Effector CD4-positive, alpha-beta T cell (primary cell): ENCODE results near the gene TREML1.

Source experiments
- DNase-seq: peaks from one replicate; pipeline ENCODE4 v3.0.0-alpha.2; 2020

The TREML1 gene

DNA sequence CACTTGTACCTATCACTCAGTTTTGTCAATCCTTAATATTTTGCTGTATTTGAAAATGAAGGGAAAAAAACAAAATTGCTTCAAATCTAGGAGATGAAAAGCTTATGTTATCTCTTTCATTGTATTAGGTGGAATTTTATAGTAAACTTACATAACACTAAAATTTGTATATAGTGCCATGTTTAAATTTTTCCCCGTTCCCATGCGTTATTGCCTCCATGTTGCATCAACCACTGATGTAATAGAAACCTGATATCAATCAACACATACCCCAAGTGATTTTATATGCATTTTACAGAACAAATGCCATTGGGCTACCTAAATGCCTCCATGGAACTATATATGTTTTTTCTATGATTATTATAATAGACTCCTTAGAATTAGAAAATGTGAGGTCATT lies 23.5 kb upstream of the TREML1 start:
- no peak for DNase-seq

DNA sequence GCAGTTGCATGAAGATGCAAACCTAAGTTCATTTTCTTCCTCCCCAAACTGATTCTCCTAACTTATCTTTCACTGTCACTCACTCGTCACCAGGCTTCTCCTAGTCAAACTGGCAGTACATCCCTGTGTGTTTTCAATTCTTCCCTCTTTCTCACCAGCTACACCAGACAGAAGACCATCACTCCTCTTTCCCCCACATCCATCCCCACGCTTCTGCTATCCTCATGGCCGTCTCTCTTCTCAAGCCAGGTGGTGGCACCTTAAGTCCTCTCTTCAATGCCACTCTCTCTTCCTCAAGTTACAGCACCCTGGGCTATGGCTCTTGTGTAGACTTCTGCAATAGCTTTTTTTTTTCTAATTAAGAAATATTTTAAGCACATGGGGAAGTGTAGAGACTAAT lies 23.1 kb upstream of the TREML1 start:
- DNase-seq, result no peak

DNA sequence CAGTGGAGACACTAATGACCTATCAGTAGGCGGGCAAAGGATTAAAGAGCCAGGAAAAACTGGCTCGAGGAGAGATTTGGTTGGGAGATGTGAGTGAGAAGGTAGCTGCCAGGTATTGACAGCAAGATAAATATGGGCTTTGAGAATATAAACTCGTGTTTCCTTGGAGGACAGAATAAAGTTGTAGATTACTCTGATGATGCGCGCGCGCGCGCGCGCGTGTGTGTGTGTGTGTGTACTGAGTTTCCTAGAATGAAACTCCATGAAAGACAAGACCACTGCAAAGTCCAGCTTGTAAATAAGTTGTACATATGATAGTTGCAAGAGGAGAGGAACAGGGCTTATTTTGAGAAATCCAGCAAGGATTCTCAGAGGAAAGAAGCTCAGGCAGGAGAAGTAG lies 22.0 kb upstream of the TREML1 start:
- no peak for DNase-seq

DNA sequence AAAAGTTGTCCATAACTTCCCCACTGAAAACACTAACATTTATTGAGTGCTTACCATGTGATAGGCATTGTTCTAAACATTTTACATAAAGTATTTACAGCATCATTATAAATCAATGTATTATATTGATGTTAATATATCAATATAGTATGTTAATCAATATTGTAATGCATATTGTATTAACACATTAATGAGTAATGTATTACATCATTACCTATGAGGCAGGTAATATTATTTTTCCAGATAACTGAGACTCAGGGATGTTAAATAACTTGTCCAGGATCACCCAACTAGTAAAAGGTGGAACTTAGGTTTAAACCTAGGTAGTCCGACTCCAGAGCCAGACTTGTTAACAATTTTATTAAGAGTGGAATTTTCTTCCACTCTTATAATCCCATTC lies 20.9 kb upstream of the TREML1 start:
- DNase-seq, result no peak

DNA sequence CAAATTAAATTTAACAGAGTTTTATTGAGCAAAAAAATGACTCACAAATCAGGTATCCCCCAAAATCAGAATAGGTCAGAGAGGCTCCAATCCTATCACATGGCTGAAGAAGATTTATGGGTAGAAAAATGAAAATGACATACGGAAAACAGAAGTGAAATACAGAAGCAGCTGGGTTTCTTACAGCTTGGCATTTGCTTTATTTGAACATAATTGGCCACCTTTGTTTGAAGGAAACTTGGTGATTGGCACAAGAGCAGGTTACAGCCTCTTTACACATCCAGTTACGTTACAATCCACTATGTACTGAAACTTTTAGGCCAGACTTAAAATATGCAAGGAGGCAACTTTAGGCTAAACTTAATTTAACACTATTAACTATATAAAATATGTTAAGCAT lies 20.5 kb upstream of the TREML1 start:
- no peak for DNase-seq

DNA sequence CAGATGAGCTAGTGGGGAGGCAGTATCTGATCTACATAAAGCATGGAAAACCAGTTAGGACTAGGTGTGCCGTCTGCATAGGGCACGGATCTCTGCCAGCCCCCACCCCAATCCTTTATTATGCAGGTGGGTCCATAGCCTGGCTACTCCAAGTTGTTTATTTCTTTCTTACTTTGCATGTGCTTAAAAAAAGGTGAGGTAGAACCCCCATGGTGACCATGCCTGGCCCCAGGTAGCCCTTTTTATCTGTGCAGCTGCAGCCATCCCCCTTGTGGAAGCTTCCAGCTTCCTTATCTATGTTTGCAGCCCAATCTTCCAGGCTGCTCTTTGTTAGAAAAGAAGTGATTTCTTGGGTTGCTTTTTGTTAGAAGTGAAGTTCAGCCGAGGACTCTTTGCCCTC lies 17.8 kb upstream of the TREML1 start:
- DNase-seq, result no peak

DNA sequence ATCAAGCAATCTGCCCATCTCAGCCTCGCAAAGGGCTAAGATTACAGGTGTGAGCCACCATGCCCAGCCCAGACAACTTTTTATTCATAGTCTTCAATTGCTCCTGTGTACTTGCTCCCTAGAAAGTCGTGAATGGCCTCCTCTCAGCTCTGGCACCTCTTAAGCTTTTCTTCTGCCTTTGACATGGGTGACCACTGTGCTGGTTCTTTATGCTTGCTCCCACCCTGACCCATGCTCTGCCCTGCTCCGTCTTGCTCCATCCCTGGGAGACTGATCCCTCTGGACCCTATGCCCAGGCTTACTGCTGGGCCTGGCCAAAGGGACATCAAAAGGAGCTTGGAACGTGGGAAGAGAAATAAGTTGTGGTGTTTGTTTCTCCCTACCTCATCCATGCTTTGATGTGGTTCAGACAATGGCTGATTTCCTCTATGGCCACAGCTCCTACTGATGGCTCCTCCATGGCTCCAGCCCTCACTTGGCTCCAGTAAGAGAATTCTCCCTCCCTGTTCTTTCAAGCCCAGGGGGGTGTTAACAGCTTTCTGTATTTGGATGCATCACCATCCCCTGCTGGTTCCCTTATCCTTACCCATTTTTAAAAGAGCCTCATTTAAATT lies 16.5 kb upstream of the TREML1 start:
- no peak for DNase-seq

DNA sequence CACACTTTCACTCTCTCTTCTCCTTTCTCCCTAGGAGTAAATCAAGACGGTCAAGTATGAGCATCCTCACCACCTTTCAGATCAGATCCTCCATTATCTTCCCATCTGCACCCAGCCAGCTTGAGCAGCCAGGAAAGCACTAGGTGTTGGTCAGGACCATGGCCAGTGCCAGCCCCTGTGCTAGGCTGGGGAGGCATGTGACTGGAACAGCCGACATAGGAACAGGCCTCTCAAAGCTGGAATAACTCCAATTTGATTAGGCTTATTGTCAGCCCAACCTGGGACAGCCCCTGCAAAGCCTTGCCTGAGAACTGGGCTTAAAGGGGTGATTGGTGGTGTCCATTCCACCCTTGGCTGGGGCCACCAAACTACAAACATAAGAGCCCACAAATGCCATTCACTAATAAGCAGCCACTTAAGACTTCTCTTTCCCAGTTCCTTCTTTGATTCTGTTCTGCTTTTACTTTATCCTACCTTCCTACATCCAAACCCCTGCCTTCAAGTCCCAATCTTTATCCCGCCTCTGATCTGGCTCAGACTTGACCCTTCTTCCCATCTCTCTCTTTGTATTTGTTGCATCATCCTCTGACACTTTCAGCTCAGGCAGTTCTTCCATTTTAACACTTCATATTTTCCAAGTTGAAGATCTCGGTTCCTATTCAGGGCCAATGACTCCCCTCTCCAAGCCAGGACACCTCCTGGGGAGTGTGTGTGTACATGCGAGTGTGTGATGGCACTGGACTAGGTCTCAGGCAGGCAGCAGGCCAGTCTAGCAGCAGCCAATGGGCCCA lies 13.2 kb upstream of the TREML1 start:
- DNase-seq, result no peak

DNA sequence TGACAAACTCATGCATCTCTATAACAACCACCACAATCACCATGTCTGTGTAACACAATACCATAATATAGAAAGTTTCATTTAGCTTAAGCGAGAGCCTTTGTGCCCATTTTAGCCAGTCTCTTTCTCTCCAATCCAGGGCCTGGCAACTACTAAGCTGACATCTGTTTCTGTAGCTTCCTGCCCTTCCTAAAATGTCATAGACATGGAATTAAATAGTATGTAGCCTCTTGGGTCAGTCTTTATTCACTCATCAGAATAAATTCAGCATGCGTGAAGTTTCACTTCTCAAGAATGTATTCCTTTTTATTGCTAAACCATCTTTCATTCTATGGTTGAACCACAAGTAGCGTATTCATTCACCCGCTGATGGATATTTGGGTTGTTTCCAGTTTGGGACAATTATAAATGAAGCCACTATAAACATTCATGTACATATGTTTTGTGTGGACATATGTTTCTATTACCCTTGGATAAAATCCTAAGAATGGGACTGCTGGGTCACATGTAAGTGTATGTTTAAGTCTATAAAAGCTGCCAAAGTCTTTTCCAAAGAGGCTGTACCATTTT lies 10.5 kb upstream of the TREML1 start:
- DNase-seq, result no peak

DNA sequence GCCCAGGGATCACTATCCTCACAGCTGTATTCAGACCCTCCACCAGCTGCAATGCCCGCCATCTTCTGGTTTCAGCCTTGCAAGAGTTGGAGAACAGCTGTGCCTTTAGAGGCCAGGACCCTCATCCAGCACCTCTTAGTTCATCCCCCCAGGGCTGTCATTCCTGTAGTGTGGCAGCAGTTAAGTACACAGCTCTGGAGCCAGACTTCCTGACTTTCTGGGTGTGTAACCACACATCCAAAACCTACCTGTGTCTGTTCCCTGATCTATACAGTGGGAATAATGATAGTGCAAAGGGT lies 9.2 kb upstream of the TREML1 start:
- no peak for DNase-seq

DNA sequence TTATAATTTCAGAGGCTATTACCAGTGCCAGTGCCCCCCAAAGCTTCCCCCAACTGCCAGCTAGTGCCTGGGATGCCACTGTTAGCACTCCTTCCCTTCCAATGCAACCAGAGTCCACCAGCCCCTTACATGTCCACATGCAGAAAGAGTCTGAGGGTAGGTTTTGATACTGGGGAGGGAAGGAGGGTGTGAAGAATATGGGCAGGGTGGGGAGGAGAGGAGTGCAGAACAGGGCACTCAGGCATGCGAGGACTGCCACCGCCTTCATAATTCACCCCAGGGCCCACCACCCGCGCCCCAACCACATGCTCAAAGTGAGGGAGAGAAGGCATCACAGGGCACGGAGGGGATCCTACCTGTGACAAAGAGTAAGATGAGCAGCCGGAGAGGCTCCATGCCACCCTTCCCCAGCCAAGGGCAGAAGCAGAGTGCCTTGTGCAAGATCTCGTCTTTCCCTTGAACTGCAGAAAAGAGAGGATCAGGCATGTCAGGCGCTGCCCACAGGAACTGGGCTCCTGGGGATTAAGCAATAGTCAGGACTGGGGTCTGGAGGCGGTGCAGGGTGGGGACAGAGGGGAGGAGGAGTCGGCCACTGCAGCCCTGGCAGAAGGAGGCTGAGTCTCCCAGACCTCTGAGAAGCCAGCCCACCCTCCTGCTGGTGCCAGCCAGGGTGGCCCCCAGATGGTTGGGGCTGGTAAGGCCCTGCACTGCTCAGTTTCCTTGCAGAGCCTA lies 8.7 kb upstream of the TREML1 start, which contains the start of gene TREM2:
Gene TREM2, minus strand, starts transcription at position 430 of the 732 bp plus-strand sequence. Its CDS starts 34 bp downstream, at position 396.
- DNase-seq, result no peak

DNA sequence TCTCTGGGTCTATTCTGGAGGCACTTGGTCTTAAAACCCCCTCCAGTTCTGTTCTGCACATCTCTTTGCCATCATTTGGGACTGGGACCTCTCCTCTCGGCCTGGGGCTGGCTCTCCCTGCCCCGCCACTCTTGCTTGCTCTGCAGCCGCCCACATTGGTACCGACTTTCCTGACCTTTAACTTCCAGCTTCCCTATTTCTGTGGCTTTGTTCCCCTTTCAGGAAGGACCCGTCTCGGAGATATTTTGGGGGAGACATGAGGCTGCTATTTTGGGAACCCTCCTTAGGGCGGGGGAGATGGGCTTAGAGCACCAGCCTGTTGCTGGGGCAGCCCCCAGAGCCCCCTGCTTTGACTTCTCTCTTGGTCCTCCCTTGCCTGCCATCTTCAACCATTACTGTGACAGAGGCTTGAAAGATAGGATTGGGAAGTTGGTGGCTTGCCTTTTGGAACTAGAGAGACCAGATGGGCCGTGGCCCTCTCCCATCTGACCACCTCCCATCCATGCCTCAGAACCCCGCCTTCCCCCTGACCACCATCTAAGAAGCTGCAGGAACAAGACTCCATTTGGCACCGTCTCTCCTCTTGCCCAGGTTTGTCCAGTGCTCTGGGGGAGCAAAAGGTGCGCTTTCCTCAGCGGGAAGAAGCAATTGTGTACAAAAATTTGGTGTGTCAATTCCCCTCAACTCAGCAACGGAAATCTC lies 7.9 kb upstream of the TREML1 start:
- no peak for DNase-seq

DNA sequence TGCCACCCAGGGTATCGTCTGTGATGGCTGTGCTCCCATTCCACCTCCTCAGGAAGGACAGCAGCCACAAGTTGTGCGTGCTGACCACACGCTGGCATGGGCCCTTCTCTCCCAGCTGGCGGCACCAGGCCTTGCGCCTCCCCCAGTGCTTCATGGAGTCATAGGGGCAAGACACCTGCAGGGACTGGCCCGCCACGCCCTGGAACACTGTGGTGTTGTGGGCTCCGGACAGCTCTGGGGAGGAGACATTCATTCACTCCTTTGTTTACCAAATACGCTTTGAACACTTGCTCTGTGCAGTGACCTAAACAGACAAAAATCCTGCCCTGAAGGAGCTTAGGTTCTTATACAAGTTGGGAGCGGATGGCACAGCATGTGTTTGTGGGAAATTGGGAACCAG lies 7.2 kb upstream of the TREML1 start:
- no peak for DNase-seq

DNA sequence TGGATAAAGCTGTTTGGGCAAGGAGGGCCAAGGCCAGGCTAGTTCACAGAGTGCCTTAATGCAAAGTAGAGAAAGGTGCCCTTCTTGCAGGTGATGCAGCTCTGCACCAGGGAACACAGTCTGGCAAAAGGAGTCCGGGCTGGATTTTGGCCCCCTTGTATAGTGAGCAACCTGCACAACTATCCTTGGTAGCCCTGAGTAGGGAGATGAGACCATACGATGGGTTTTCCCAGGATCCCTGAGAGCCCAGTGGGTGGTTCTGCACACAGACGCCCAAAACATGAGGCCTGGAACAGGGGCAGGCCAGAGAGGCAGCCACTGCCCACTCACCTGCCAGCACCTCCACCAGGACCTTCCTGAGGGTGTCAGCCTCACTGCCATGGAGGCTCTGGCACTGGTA lies 6.8 kb upstream of the TREML1 start:
- DNase-seq, result no peak

DNA sequence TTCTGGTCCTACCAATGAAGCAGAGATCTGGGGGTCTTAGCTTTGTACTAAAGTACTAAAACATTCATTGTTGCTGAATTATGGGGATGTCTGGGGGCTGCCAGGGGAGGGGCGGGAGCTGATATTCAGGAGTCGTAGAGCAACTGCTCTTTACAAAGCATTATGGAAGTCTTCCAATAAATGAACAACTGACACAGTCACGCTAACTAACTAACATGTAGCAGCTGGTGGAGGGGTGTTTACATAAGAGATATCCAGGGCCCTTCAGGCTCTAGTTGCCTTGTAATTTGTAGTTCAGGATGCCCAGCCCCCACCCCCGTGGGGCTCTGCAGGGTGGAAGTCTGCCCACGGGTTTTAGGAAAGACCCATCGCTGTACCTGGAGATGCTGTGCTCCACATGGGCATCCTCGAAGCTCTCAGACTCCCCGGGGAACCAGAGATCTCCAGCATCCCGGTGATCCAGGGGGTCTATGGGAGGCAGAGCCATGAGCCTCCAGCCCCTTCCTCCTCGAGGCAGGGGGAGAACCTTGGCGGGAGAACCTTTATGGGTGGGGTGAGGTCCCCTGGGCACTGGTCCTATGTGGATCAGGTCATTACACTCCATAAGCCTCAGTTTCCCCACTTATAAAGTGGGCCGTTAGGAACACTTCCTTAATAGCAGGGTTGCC lies 5.4 kb upstream of the TREML1 start:
- DNase-seq, result no peak

DNA sequence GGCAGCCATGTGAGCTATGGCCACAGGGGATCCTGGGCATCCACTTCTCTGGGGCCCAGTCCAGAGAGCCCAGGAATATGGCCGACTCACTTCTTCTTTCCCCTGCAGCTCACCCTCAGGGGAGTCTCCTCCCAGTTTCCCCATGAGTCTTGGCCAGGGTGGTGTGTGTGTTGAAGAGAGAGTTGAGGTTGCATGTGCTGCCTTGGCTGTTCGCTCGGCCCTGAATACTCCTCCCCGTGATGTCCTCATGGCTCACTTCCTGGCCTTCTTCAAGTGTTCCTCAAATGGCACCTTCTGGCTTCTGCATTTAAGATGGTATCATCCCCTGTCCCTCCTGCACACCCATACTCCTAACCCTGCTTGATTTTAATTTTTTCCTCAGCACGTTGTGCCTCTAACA lies 3.2 kb upstream of the TREML1 start:
- no peak for DNase-seq

DNA sequence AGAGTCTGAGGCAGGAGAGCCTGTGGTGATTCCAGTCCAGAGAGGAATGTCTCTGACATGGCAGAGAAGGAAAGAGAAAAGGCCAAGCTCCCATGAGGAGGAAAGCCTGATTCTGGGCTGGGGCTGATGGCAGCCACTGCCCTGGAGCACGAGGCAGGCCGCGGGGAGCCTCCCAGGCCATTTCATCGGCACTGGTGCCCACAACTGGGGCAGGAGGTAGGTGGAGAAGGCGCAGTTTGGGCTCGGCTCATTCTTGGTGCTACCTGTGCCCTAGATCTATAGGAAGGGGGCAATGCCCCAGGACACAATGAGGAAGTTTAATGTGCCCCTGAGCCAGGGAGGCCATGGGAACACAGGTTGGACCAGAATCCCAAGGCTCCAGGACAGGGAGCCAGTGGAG lies 2.6 kb upstream of the TREML1 start:
- no peak for DNase-seq

DNA sequence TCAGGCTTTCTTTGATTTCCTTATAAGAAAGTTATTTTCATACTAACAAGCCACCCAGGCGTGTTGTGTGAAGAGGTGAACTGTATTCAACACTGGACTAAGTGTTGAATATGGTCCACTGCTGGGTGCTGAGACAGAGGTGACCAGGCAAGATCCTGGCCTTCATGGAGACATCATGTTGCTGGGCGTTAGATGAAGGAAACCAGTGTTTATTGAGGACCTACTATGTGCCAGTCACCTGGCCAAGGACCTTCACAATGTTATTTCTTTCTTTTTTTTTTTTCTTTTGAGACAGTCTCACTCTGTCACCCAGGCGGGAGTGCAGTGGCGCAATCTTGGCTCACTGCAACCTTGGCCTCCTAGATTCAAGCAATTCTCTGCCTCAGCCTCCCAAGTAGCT lies 1.9 kb upstream of the TREML1 start:
- DNase-seq, result no peak

DNA sequence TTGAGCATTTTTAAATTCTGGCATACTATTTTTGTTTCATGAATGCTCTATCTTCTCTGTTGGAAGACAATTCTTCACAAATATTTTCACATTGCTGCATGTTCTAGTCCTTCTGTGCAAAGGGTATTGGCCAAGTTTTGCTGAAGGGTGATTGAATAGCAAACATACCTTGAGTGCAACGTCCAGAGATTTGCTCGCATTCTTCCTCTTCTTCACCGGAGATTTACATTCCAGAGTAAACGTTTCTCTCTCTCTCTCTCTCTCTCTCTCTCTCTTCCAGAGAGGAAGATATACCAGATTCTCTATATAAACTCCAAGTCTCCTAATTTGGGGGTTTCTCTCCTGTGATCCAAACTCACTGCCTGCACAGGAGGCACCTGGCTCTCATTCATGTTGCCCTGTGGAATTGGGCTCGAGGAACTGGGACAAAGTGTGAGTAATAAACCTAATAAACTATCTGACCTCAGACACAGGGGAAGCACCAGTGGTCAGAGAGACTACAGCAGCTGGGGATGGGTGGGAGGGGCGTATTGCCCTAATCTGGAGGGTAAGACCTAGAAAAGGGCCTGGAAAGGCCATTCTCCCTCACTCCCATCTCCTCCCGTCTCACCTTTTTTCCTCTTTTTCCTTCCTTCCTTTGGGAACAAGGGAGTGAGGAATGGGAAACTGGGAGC lies 1.1 kb upstream of the TREML1 start:
- DNase-seq, result no peak

DNA sequence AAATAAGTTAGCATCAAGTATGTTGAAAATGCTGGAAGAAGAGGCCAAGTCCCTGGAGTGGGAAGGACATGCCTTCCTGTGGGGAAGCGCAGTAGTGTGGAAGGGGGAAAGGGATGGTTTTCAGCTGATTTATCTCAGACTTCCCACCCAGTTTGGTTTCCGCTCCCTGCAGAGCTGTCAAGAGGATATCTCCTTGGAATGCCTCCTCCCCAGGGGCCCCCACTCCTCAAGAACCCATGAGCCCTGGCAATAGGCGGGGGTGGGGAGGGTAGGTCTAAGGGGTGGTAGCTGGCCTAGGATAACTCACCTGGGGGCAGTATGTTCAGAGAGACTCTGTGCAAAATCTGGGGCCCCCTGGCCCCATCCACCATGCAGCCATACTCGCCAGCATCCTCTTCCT lies 696 bp downstream of the TREML1 start:
- DNase-seq, result no peak

DNA sequence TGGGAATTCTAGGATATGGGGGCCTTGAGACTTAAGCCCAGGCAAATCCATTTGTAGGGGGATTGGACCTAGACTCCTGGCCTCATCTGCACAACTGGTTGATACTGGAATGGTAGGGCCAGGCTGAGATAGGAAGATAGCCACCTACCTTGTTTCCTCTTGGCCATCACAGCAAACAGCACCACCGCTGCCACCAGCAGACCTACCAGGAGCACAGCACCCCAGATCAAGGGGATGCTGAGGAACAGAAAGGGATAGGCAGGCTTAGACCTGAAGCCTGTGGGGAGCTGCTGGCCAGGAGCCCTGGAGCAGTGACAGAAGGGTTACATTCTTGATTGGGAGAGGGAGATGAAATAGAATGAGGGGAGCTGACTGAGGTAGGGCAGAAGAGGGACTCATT lies 3.5 kb downstream of the TREML1 start:
- DNase-seq, result no peak

DNA sequence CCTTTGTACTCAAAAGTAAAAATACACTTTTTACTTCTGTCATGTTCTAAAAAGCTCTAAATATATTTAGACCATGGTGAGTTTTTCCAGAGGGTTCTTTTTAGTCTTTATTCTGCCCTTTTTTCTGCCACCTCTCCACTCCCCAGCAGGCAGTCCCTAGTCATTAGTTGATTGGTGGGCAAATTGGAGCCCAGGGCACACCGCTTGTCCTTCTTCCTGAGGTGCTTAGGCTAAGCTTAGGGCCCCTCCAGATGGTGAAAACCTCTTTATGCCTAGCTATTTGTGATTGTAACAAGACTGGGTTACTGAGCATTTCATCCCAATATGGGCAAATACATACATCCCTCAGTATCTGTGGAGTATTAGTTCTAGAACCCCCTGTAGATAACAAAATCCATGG lies 6.2 kb downstream of the TREML1 start:
- no peak for DNase-seq
